Heart right ventricle (tissue), 16 donors: ENCODE results near the gene SLC25A47. TPM values are rescaled to one million over a fixed set of nuclear protein-coding genes. Genes with fewer than 3 reads are reported as not detected.

Experiments
- ATAC-seq, 8 donors: fragments of 200-7000 bp; cut with Tn5 transposase; one replicate each; pipeline ENCODE4 v1.9.1; 2020; ENCODE audit warnings: mild to moderate bottlenecking in 8 of 8, moderate library complexity in 8 of 8, moderate number of reproducible peaks in 1 of 8
- DNase-seq, 2 donors: peaks; one replicate each; pipeline ENCODE4 v3.0.0-alpha.2; 2020
- H3K27ac ChIP-seq, 10 donors: fragments of 200-600 bp; sonication (generic) in 2 of 10; one replicate each; pipeline versions ENCODE4 v1.5.0 to v1.8.0; 2020 to 2022; ENCODE audit warnings: mild to moderate bottlenecking in 3 of 10
- H3K27me3 ChIP-seq, 7 donors: fragments of 200-600 bp; one replicate each; pipeline ENCODE4 v1.8.0; 2021 to 2022; ENCODE audit warnings: mild to moderate bottlenecking in 2 of 7
- H3K36me3 ChIP-seq, 9 donors: fragments of 200-600 bp; sonication (generic) in 1 of 9; one replicate each; pipeline versions ENCODE4 v1.5.0 to v1.8.0; 2020 to 2022; ENCODE audit warnings: mild to moderate bottlenecking in 2 of 9
- H3K4me1 ChIP-seq, 9 donors: fragments of 200-600 bp; sonication (generic) in 1 of 9; one replicate each; pipeline versions ENCODE4 v1.5.0 to v1.8.0; 2020 to 2022; ENCODE audit warnings: mild to moderate bottlenecking in 4 of 9
- H3K4me3 ChIP-seq, 10 donors: fragments of 200-600 bp; sonication (generic) in 2 of 10; one replicate each; pipeline versions ENCODE4 v1.5.0 to v1.8.0; 2020 to 2022; ENCODE audit warnings: mild to moderate bottlenecking in 7 of 10, moderate library complexity in 2 of 10
- H3K9me3 ChIP-seq, 11 donors: fragments of 200-600 bp in 10 of 11; sonication (generic) in 2 of 11; one replicate each; pipeline versions ENCODE4 v1.5.0 to v1.8.0; 2013 to 2022; ENCODE audit warnings: mild to moderate bottlenecking in 2 of 11, control low read depth in 1 of 11, moderate library complexity in 1 of 11
- CTCF ChIP-seq, 9 donors: fragments of 200-600 bp; sonication (generic) in 2 of 9; IDR thresholded peaks; one replicate each; pipeline versions ENCODE4 v1.5.0 to v1.8.0; 2021 to 2022; ENCODE audit warnings: antibody characterized with exemption in 9 of 9, mild to moderate bottlenecking in 5 of 9, moderate library complexity in 1 of 9
- WGBS, 2 donors: extraction: QIAGEN DNeasy Blood & Tissue Kit; methylation state at CpG; one replicate each; pipeline ENCODE4 v1.1.7; 2013; ENCODE audit warnings: inconsistent platforms in 1 of 2; 5-methylcytosine and 5-hydroxymethylcytosine counted together
- intact Hi-C, 10 donors: fragments of 100-400 bp; cut with DNase I; formaldehyde crosslinking; loops; one replicate each; pipeline versions ENCODE4 v1.11.1 to v1.14.2; 2022
- polyA plus RNA-seq, 2 donors: library from polyadenylated mRNA; stranded (reverse); fragments of 200-250 nt; gene quantifications; one replicate each; pipeline ENCODE4 v1.2.3, GENCODE V29; 2013
- total RNA-seq, 10 donors: library from RNA; stranded (reverse); fragmentation: NEBNext Ultra II Directional in 3 of 10; extraction: Animal tissue kit (Norgen Biotek cat#: 25700) in 3 of 10; gene quantifications; one replicate each; pipeline versions ENCODE4 v1.2.1 to v1.2.4, GENCODE V29; 2021 to 2023
- donor health status: Arrhythmogenic right ventricular cardiomyopathy.
- donor health status: ischemic (EF 13 %, LVEDD 7.1; RV severe dilation, severe dysfunction).
- donor health status: healthy with polysubstance abuse.
- donor health status: DM: no; HTN: yes; CAD: no.
- donor health status: DM: no; HTN: no; CAD: no.
- donor health status: ischemic (EF 25% LVEDD 6.9; RV normal size, moderate dysfunction).
- donor health status: ischemic (EF 25% LVEDD 5.7; RV mildly dilated, moderate dysfunction).
- donor health status: healthy.
- donor health status: DM: yes; HTN: yes; CAD: no.
- donor health status: Ischemic cardiomyopathy.
- donor health status: ischemic (EF 35%, LVEDD 5.7; RV mildly dilated, moderate dysfunction).
- donor health status: nonischemic (EF 11% LVEDD 7.7; RV severe dilation, severe dysfunction).
- donor health status: DM: yes; HTN: yes; CAD: no.
- donor health status: PGD.
- donor health status: ischemic (EF 29% LVEDD 5.4; RV normal size, mild dysfunction).
- donor health status: nonischemic (EF 23%, LVEDD 6.1; RV moderate dilation, normal function).

The SLC25A47 gene
- total and polyA plus RNA-seq, 12 donors: not detected

- ATAC-seq: peak in 6 of 8 donors; percentile 25 to 65 (median 51)
- intact Hi-C loops: no loop called here
Measured at GRCh38 chr14:100321473-100322137, 1.5 kb upstream of the SLC25A47 start.

GRCh38 chr14:100322138-100322957 lies 791 bp upstream of the SLC25A47 start:
- no peak for DNase-seq

More at GRCh38 chr14:100321473-100322137, 1.5 kb upstream of the SLC25A47 start:
- Histone ChIP-seq H3K36me3 (no peaks in the 10 kb centered on the region), H3K4me3 (no peak overlapping the region), H3K9me3 (no peaks in the 10 kb centered on the region), H3K27me3 (no peaks in the 10 kb centered on the region), H3K4me1 (peaks cover 0 to 16% (median 6%) of the 10 kb centered on the region in 9 donors), H3K27ac (no peak overlapping the region)
- DNase-seq: peak in 1 of 2 donors; percentile 40
- WGBS, 2 donors: 61 to 69% methylated on average over 9 of the region's 9 CpGs
- TF ChIP-seq CTCF (IDR thresholded peaks at IDR 0.05): no peak

GRCh38 chr14:100323942-100324307 lies 786 bp downstream of the SLC25A47 start:
- H3K27me3 ChIP-seq: no peaks in the 10 kb centered on the region
- H3K9me3 ChIP-seq: no peaks in the 10 kb centered on the region
- no peak for TF ChIP-seq CTCF (IDR thresholded peaks at IDR 0.05)
- no peak for ATAC-seq
- H3K27ac ChIP-seq: no peak overlapping the region
- no peak for DNase-seq
- WGBS, 2 donors: 89 to 94% methylated on average over 8 of the region's 8 CpGs
- H3K36me3 ChIP-seq: no peaks in the 10 kb centered on the region
- H3K4me1 ChIP-seq: peaks cover 0 to 5% (median 0%) of the 10 kb centered on the region in 9 donors
- no peak overlapping the region for H3K4me3 ChIP-seq
- intact Hi-C loops: no loop called here

More at GRCh38 chr14:100322138-100322957, 791 bp upstream of the SLC25A47 start:
- no peak for ATAC-seq
- no peak for TF ChIP-seq CTCF (IDR thresholded peaks at IDR 0.05)
- H3K36me3 ChIP-seq: no peaks in the 10 kb centered on the region
- H3K4me1 ChIP-seq: peaks cover 0 to 16% (median 6%) of the 10 kb centered on the region in 9 donors
- H3K27ac ChIP-seq: no peak overlapping the region
- no peak overlapping the region for H3K4me3 ChIP-seq
- no peaks in the 10 kb centered on the region for H3K27me3 ChIP-seq
- 90 to 91% methylated on average over 15 of the region's 15 CpGs for WGBS, 2 donors
- intact Hi-C loops: no loop called here
- no peaks in the 10 kb centered on the region for H3K9me3 ChIP-seq

- intact Hi-C loops: no loop called here
- DNase-seq: no peak
- no peak overlapping the region for H3K4me3 ChIP-seq
Measured at GRCh38 chr14:100325231-100325632, 2.1 kb downstream of the SLC25A47 start.

More at GRCh38 chr14:100325231-100325632, 2.1 kb downstream of the SLC25A47 start:
- Histone ChIP-seq H3K27ac (no peak overlapping the region), H3K27me3 (no peaks in the 10 kb centered on the region), H3K9me3 (no peaks in the 10 kb centered on the region), H3K4me1 (peaks cover 0 to 5% (median 0%) of the 10 kb centered on the region in 9 donors), H3K36me3 (no peaks in the 10 kb centered on the region)
- WGBS, 2 donors: 82 to 92% methylated on average over 17 of the region's 17 CpGs
- no peak for TF ChIP-seq CTCF (IDR thresholded peaks at IDR 0.05)
- ATAC-seq: no peak
